GM23248 (cell line): ENCODE measurements around the gene GAL3ST1.

Source experiments
- EZH2 ChIP-seq: fragments of 200-600 bp; sonication (generic); IDR thresholded peaks from 2 replicates; pipeline ENCODE4 v1.6.1; 2018; ENCODE audit warnings: antibody characterized with exemption, mild to moderate bottlenecking; ENCODE audit not compliant: insufficient read depth, poor library complexity, severe bottlenecking
- EZH2phosphoT487 ChIP-seq: fragments of 200-600 bp; sonication (generic); IDR thresholded peaks from 2 replicates; pipeline ENCODE4 v1.6.1; 2018; ENCODE audit warnings: antibody characterized with exemption, moderate library complexity, mild to moderate bottlenecking, low read depth; ENCODE audit not compliant: insufficient read depth

DNA sequence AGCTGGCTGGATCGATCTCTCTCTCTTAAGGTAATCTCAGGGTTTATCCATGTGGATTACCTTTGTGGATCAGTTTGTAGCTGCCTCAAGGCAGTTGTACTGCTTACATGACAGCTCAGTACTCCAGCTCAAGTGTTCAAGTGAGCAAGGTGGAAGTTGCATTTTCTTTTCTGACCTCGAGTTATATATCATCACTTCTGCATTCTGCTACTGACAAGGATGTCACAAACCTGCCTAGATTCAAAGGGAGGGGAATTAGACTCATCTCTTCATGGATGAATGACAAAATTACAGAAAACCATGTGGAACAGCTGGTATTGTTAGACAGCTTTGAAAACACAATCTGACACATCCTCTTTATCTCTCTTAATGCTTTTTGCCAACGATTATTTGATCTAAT lies 26.5 kb upstream of the GAL3ST1 start:
- TF ChIP-seq EZH2 (no peak), EZH2phosphoT487 (no peak)
